ENCODE data around the gene ANKS1B.
A peak's percentile ranks its signal among the peaks of the same experiment; 100 is the strongest.

ANKS1B gene

DNA sequence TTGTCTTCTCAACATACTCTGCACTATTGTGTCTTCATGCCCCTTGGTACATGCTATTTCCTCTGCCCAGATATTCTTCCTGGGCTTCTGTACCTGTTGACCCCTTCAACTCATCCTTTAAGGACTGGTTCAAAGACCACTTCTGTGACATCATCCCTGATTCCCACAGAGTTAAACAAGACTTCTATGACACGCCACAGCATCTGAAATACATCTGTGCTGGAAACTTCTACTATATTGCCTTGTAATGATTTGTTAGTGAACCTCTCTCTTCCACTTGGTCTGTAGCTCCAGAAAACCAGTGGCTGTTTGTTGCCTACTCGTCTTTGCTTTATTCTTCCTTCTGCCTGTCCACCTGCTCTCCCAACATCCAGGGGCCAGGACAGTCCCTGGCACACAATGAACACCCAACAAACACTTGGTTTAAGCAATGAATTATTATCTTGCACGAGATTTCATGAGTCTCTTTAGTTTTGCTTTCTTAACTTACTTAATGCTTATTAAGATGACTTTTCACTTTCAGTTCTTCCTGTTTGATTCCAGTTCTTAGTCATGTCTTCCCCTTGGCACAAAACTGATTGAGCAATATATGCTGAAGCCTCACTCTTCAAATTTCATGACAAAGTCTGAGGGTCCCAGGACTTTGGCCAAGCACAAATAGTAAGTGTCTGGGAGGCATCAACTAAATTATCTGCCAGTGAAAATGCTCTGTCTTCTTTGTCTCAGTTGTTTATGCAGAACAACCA lies 853.8 kb downstream of the ANKS1B start:
- H3K4me1 ChIP-seq (ENCODE audit: control insufficient read depth in 2 of 2, insufficient read depth in 2 of 2, low read length in 2 of 2): no peaks in the 10 kb centered on the region
- no peaks in the 10 kb centered on the region for H3K27me3 ChIP-seq (ENCODE audit: control insufficient read depth in 2 of 2, insufficient read depth in 2 of 2, low read length in 2 of 2)
- H3K36me3 ChIP-seq (ENCODE audit: control insufficient read depth in 2 of 2, insufficient read depth in 2 of 2, low read length in 2 of 2): no peaks in the 10 kb centered on the region
- H3K9me3 ChIP-seq (ENCODE audit: control insufficient read depth in 2 of 2, low read length in 2 of 2): no peaks in the 10 kb centered on the region
- peak overlapping the region; percentile 46 to 47 for H3K4me3 ChIP-seq (ENCODE audit: low read length in 2 of 2)
- H3K9ac ChIP-seq (ENCODE audit: low read depth in 1 of 2, low read length in 2 of 2): no peak overlapping the region
- no peak overlapping the region for H3K27ac ChIP-seq (ENCODE audit: low read depth in 2 of 2, low read length in 2 of 2)

DNA sequence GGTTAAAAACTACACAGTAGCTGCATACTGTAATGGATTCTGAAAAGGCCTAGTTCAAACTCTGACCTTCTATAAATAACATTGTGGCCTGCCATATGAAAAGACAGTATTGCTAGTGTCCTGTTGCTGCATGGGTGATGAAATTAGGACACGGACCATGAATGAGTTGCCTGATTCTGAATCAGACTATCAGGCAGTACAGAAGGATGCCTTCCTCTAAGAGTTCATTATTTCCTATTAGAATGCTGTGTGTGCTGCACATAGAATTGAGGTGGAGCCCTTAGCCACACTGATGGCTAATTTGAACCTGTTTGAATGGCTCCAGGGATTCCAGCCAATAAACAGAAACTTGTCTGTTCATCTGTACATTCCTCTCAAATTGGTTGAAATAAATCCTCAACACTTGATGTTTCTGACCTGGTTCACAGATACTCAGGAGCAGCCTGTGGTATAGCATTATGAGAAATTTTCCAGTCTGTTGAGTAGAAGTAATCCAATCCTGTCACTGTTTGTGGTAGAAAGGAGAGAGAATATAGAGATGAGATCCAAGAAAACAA lies 856.4 kb downstream of the ANKS1B start:
- no peaks in the 10 kb centered on the region for H3K4me1 ChIP-seq (ENCODE audit: control insufficient read depth in 2 of 2, insufficient read depth in 2 of 2, low read length in 2 of 2)

DNA sequence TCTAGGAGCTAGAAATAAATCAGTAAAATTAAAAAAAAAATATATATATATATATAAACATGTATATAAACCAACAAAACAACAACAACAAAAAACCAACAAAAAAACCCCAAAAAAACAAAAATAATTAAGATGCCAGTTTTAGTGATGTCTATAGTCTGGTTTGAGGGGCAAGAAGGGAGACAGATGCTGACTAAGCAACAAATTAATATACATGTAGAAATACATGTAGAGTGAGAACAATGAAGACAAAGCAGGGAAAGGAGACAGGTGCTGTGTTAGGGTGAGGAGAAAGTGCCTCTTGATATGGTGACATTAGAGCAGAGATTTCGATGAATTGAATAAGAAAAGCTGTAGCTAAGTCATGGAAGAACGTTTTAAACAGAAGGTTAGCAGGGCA lies 861.8 kb downstream of the ANKS1B start:
- no peaks in the 10 kb centered on the region for H3K27me3 ChIP-seq (ENCODE audit: control insufficient read depth in 2 of 2, insufficient read depth in 2 of 2, low read length in 2 of 2)

More for the DNA sequence above, 856.4 kb downstream of the ANKS1B start:
- H3K27me3 ChIP-seq (ENCODE audit: control insufficient read depth in 2 of 2, insufficient read depth in 2 of 2, low read length in 2 of 2): no peaks in the 10 kb centered on the region
- no peak overlapping the region for H3K9ac ChIP-seq (ENCODE audit: low read depth in 1 of 2, low read length in 2 of 2)
- no peak overlapping the region for H3K4me3 ChIP-seq (ENCODE audit: low read length in 2 of 2)
- no peaks in the 10 kb centered on the region for H3K9me3 ChIP-seq (ENCODE audit: control insufficient read depth in 2 of 2, low read length in 2 of 2)
- no peaks in the 10 kb centered on the region for H3K36me3 ChIP-seq (ENCODE audit: control insufficient read depth in 2 of 2, insufficient read depth in 2 of 2, low read length in 2 of 2)
- H3K27ac ChIP-seq (ENCODE audit: low read depth in 2 of 2, low read length in 2 of 2): no peak overlapping the region

DNA sequence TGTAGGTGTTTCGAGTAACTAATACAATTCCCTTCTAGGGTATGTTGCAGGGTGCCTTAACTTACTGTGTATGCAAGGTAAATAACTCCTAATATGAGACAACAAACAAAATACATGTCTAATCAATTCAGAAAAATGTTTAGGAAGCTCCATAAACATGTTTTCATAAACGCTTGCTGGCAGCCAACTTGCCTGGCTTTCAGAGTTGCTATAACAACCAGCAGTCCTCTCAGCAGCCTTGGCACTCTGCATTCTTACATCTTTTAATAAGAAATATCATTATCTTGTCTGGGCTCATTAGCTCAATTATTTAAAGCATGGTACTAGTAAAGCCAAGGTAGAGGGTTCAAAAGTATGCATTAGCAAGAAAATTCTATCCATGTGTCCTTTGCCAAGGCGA lies 862.2 kb downstream of the ANKS1B start:
- Histone ChIP-seq H3K9me3 (ENCODE audit: control insufficient read depth in 2 of 2, low read length in 2 of 2) (no peaks in the 10 kb centered on the region), H3K9ac (ENCODE audit: low read depth in 1 of 2, low read length in 2 of 2) (no peak overlapping the region), H3K4me1 (ENCODE audit: control insufficient read depth in 2 of 2, insufficient read depth in 2 of 2, low read length in 2 of 2) (no peaks in the 10 kb centered on the region), H3K36me3 (ENCODE audit: control insufficient read depth in 2 of 2, insufficient read depth in 2 of 2, low read length in 2 of 2) (no peaks in the 10 kb centered on the region), H3K27ac (ENCODE audit: low read depth in 2 of 2, low read length in 2 of 2) (no peak overlapping the region), H3K4me3 (ENCODE audit: low read length in 2 of 2) (no peak overlapping the region), H3K27me3 (ENCODE audit: control insufficient read depth in 2 of 2, insufficient read depth in 2 of 2, low read length in 2 of 2) (no peaks in the 10 kb centered on the region)

More for the DNA sequence above, 861.8 kb downstream of the ANKS1B start:
- H3K36me3 ChIP-seq (ENCODE audit: control insufficient read depth in 2 of 2, insufficient read depth in 2 of 2, low read length in 2 of 2): no peaks in the 10 kb centered on the region
- no peak overlapping the region for H3K9ac ChIP-seq (ENCODE audit: low read depth in 1 of 2, low read length in 2 of 2)
- H3K27ac ChIP-seq (ENCODE audit: low read depth in 2 of 2, low read length in 2 of 2): no peak overlapping the region
- no peak overlapping the region for H3K4me3 ChIP-seq (ENCODE audit: low read length in 2 of 2)
- H3K9me3 ChIP-seq (ENCODE audit: control insufficient read depth in 2 of 2, low read length in 2 of 2): no peaks in the 10 kb centered on the region
- no peaks in the 10 kb centered on the region for H3K4me1 ChIP-seq (ENCODE audit: control insufficient read depth in 2 of 2, insufficient read depth in 2 of 2, low read length in 2 of 2)

DNA sequence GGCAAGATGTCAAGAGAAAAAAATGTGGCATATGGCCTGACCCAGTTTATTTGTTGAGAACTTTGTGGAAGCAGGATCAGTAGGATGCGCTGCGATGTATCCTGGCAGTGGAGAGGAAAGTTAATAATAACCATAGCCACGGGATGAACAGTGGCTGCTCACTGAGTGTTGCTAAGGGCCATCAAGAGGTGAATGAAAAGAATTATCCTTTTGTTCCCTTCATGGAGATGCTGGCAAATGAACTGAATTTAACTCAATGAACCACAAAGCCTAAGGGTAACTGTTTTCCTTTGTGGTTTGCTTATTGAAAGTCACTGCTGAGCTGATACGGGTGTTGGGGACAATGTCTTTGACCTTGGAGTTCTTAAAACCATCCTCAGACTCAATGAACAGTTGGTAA lies 863.2 kb downstream of the ANKS1B start:
- H3K27me3 ChIP-seq (ENCODE audit: control insufficient read depth in 2 of 2, insufficient read depth in 2 of 2, low read length in 2 of 2): no peaks in the 10 kb centered on the region
- H3K4me3 ChIP-seq (ENCODE audit: low read length in 2 of 2): no peak overlapping the region
- H3K4me1 ChIP-seq (ENCODE audit: control insufficient read depth in 2 of 2, insufficient read depth in 2 of 2, low read length in 2 of 2): no peaks in the 10 kb centered on the region
- no peak overlapping the region for H3K9ac ChIP-seq (ENCODE audit: low read depth in 1 of 2, low read length in 2 of 2)
- no peaks in the 10 kb centered on the region for H3K36me3 ChIP-seq (ENCODE audit: control insufficient read depth in 2 of 2, insufficient read depth in 2 of 2, low read length in 2 of 2)
- H3K9me3 ChIP-seq (ENCODE audit: control insufficient read depth in 2 of 2, low read length in 2 of 2): no peaks in the 10 kb centered on the region
- no peak overlapping the region for H3K27ac ChIP-seq (ENCODE audit: low read depth in 2 of 2, low read length in 2 of 2)

DNA sequence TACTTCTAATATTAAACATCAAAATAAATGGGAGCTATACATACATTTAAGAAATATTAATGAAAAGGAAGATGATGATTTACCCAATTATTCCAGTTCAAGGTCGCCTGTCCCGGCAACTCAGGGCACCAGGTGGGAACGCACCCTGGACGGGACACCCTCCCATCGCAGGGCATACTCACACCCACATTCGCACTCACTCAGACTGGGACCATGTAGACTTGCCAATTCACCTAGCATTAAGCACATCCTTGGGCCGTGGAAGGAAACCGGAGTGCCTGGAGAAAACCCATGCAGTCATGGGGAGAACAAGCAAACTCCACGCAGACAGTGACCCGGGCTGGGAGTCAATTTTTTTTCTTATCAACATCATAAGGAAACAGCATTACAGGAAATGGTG lies 864.8 kb downstream of the ANKS1B start:
- Histone ChIP-seq H3K27me3 (ENCODE audit: control insufficient read depth in 2 of 2, insufficient read depth in 2 of 2, low read length in 2 of 2) (no peaks in the 10 kb centered on the region), H3K27ac (ENCODE audit: low read depth in 2 of 2, low read length in 2 of 2) (no peak overlapping the region), H3K9me3 (ENCODE audit: control insufficient read depth in 2 of 2, low read length in 2 of 2) (no peaks in the 10 kb centered on the region), H3K36me3 (ENCODE audit: control insufficient read depth in 2 of 2, insufficient read depth in 2 of 2, low read length in 2 of 2) (no peaks in the 10 kb centered on the region), H3K4me1 (ENCODE audit: control insufficient read depth in 2 of 2, insufficient read depth in 2 of 2, low read length in 2 of 2) (no peaks in the 10 kb centered on the region), H3K9ac (ENCODE audit: low read depth in 1 of 2, low read length in 2 of 2) (no peak overlapping the region), H3K4me3 (ENCODE audit: low read length in 2 of 2) (no peak overlapping the region)

DNA sequence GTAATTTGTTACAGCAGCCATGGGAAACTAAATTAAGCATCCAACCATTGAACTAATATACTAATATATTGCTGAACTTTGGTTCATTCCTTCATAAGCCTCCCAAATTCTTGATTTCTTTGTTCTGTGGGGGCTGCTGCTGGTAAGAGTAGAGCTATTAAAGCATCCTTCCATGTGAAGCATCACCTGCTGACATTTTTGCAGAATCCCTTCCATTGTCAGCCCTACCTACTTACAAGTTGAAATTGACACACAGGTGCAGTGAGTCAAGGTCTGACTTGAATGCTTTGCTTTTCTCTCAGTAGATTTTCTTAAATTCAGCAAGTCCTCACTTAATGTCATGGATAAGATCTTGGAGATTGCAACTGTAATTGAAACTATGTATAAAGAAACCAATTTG lies 865.3 kb downstream of the ANKS1B start:
- Histone ChIP-seq H3K9ac (ENCODE audit: low read depth in 1 of 2, low read length in 2 of 2) (no peak overlapping the region), H3K4me1 (ENCODE audit: control insufficient read depth in 2 of 2, insufficient read depth in 2 of 2, low read length in 2 of 2) (no peaks in the 10 kb centered on the region), H3K27me3 (ENCODE audit: control insufficient read depth in 2 of 2, insufficient read depth in 2 of 2, low read length in 2 of 2) (no peaks in the 10 kb centered on the region), H3K9me3 (ENCODE audit: control insufficient read depth in 2 of 2, low read length in 2 of 2) (no peaks in the 10 kb centered on the region), H3K4me3 (ENCODE audit: low read length in 2 of 2) (no peak overlapping the region), H3K36me3 (ENCODE audit: control insufficient read depth in 2 of 2, insufficient read depth in 2 of 2, low read length in 2 of 2) (no peaks in the 10 kb centered on the region), H3K27ac (ENCODE audit: low read depth in 2 of 2, low read length in 2 of 2) (no peak overlapping the region)

DNA sequence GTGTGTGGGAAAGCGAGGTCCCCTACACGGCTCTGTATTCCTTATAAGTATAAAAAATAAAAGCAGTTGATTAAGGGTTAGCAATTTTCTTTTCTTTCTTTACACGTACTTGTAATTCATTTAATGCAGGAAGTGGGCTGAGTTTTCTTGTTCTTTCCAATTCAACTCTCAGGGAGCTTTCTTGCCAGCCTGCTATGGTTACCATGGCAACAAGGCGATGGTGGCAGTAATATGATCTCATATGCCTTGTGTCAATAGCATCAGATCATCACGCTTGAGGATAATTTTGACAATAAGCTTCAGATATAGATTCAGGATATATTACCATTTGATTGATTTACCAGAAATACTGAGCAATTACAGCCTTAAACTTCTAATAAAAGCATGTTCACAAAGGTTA lies 873.1 kb downstream of the ANKS1B start:
- no peaks in the 10 kb centered on the region for H3K4me1 ChIP-seq (ENCODE audit: control insufficient read depth in 2 of 2, insufficient read depth in 2 of 2, low read length in 2 of 2)
- H3K27me3 ChIP-seq (ENCODE audit: control insufficient read depth in 2 of 2, insufficient read depth in 2 of 2, low read length in 2 of 2): no peaks in the 10 kb centered on the region
- H3K4me3 ChIP-seq (ENCODE audit: low read length in 2 of 2): no peak overlapping the region
- no peaks in the 10 kb centered on the region for H3K9me3 ChIP-seq (ENCODE audit: control insufficient read depth in 2 of 2, low read length in 2 of 2)
- H3K27ac ChIP-seq (ENCODE audit: low read depth in 2 of 2, low read length in 2 of 2): no peak overlapping the region
- no peak overlapping the region for H3K9ac ChIP-seq (ENCODE audit: low read depth in 1 of 2, low read length in 2 of 2)
- H3K36me3 ChIP-seq (ENCODE audit: control insufficient read depth in 2 of 2, insufficient read depth in 2 of 2, low read length in 2 of 2): no peaks in the 10 kb centered on the region

DNA sequence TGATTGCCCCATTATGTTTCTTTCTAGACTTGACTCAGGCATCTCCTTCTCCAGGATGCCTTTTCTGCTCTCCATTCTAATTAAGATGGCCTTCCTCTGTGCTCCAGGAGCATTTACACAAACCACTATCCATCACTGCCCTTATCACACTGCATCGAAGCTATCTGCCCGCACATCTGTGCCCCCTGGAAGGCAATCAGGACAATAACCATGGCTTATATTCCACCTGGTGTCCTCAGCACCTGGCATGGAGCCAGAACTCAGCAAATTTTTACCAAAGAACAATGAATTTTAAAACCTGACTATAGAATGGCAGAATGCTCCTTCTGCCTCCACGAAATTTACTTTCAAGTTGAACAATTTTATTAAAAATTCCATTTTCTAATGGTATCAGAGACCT lies 873.9 kb downstream of the ANKS1B start:
- no peaks in the 10 kb centered on the region for H3K4me1 ChIP-seq (ENCODE audit: control insufficient read depth in 2 of 2, insufficient read depth in 2 of 2, low read length in 2 of 2)
- no peak overlapping the region for H3K4me3 ChIP-seq (ENCODE audit: low read length in 2 of 2)
- H3K9me3 ChIP-seq (ENCODE audit: control insufficient read depth in 2 of 2, low read length in 2 of 2): no peaks in the 10 kb centered on the region
- H3K27me3 ChIP-seq (ENCODE audit: control insufficient read depth in 2 of 2, insufficient read depth in 2 of 2, low read length in 2 of 2): no peaks in the 10 kb centered on the region
- H3K36me3 ChIP-seq (ENCODE audit: control insufficient read depth in 2 of 2, insufficient read depth in 2 of 2, low read length in 2 of 2): no peaks in the 10 kb centered on the region
- H3K27ac ChIP-seq (ENCODE audit: low read depth in 2 of 2, low read length in 2 of 2): no peak overlapping the region
- no peak overlapping the region for H3K9ac ChIP-seq (ENCODE audit: low read depth in 1 of 2, low read length in 2 of 2)

DNA sequence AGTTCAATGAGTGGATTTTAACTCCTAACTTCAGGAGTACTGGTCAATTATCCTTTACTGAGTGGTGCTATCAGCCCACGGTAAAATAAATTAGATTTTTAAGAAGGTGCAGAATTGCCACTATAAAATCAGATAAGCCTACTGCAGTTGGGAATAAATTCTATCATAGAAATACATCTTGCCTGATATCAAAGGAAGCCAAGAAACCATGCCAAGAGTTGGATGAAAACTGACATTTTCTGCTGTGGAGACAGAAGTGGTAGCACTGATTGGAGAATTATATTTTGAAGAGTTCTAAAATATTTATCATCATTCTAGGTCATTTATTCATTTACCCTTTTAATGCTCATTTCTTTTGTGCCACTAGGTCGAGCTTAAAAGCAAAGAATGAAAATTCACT lies 874.5 kb downstream of the ANKS1B start:
- Histone ChIP-seq H3K4me3 (ENCODE audit: low read length in 2 of 2) (no peak overlapping the region), H3K27ac (ENCODE audit: low read depth in 2 of 2, low read length in 2 of 2) (no peak overlapping the region), H3K9ac (ENCODE audit: low read depth in 1 of 2, low read length in 2 of 2) (no peak overlapping the region), H3K4me1 (ENCODE audit: control insufficient read depth in 2 of 2, insufficient read depth in 2 of 2, low read length in 2 of 2) (no peaks in the 10 kb centered on the region), H3K36me3 (ENCODE audit: control insufficient read depth in 2 of 2, insufficient read depth in 2 of 2, low read length in 2 of 2) (no peaks in the 10 kb centered on the region), H3K27me3 (ENCODE audit: control insufficient read depth in 2 of 2, insufficient read depth in 2 of 2, low read length in 2 of 2) (no peaks in the 10 kb centered on the region), H3K9me3 (ENCODE audit: control insufficient read depth in 2 of 2, low read length in 2 of 2) (no peaks in the 10 kb centered on the region)

All from mucosa of rectum (tissue), 2 donors.